HG03354 (cell line): ENCODE measurements around the gene MYRIP.
"Not testable (repeated sequence)": the region's sequence is repeated elsewhere in the genome, so short reads cannot be mapped to it uniquely, and the experiment has no call there.

Source experiments
- ATAC-seq: cut with Tn5 transposase; IDR thresholded peaks from one replicate; pipeline ENCODE4 v1.9.1; 2021; ENCODE audit warnings: mild to moderate bottlenecking; ENCODE audit not compliant: unreplicated experiment, poor library complexity, severe bottlenecking

Gene MYRIP

GRCh38 chr3:40070816-40071215 lies 261.4 kb downstream of the MYRIP start:
- no peak for ATAC-seq

DNA sequence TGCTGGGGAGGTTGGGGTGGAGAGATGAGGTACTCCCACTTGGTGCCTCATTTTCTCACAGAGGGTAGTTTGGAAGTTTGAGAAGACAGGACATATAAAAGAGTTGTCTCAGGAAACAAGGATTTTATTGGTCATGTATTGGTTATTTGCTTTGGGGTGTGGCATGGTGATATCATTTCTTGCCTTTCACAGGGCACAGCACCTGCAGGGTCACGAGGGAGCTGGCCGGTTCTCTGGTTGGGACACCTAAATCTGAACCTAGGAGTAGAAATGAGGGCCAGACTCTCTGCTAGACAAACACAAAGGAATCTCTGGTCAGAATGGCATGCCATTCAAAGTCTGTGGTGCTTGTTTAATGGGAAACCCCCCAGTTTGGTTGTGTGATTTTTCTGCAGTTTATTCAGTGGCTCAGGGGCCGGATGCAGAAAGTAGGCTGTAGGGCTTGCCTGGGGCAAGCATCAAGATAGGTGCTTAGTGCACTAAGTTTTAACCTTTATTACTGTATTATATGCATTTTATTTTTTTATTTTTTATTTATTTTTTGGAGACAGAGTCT lies 262.4 kb downstream of the MYRIP start:
- no peak for ATAC-seq

DNA sequence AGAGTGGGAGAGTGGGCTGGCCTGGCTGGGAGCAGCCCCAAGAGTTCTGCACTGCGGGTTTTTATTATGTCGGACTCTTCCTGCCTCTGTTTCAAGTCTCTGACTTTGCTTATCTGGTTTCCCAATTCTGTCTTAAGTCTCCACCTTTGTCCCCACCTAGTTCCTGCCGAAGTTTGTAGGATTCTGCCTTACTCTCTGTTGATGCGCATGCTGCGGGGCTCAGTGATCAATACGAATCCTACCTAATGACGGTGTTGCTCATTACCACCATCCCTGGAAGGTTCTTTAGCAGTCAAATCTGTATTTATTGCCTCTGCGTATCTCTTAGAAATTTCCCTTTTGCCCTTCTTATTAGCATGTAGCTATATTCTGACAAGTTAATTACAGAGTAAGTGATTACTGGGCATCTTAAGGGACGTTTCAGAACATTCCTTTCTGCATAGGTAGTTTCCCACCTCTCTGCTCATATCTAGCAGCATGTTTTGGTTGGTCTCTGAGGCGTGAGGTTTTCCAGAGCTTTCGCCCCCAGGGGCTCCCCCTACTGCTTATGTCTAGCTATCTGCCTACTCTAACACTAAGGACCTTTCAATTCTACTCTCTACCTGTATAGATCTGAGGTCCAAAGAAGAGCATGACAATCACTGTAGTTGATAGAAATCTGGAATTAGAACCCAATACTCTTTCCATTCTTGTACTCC lies 264.1 kb downstream of the MYRIP start:
- ATAC-seq: no peak

GRCh38 chr3:40077139-40077538 lies 267.7 kb downstream of the MYRIP start:
- not testable (repeated sequence) for ATAC-seq

DNA sequence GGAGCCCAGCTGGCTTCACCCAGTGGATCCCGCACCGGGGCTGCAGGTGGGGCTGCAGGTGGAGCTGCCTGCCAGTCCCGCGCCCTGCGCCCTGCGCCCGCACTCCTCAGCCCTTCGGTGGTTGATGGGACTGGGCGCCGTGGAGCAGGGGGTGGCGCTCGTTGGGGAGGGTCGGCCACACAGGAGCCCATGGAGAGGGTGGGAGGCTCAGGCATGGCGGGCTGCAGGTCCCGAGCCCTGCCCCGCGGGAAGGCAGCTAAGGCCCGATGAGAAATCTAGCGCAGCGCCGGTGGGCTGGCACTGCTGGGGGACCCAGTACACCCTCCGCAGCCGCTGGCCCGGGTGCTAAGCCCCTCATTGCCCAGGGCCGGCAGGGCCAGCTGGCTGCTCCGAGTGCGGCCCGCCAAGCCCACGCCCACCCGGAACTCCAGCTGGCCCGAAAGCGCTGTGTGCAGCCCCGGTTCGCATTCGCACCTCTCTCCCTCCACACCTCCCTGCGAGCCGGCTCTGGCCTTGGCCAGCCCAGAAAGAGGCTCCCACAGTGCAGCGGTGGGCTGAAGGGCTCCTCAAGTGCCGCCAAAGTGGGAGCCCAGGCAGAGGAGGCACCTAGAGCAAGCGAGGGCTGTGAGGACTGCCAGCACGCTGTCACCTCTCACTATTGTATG lies 268.6 kb downstream of the MYRIP start:
- not testable (repeated sequence) for ATAC-seq

GRCh38 chr3:40078590-40078989 lies 269.2 kb downstream of the MYRIP start:
- no peak for ATAC-seq

- ATAC-seq: no peak
These were observed 269.9 kb downstream of the MYRIP start for GRCh38 chr3:40079203-40079846.

DNA sequence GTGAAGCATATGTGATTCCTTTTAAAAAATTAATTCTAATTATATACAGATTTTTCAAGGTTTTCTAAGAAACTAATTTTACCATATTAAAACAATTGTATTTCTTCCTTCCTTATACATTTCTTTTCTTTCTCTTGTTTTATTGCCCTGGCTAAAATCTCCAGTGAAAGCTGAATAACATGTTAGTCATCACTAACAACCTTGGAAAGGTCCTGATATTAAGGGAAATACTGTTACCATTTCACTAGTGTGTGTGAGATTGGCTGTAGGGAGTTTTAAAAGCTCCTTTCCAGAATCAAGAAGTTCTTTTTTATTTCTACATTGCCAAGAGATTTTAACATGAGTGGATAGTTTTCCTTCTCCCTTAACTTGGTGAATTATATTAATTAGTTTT lies 270.4 kb downstream of the MYRIP start:
- ATAC-seq: no peak

- ATAC-seq: no peak
These were observed 273.7 kb downstream of the MYRIP start for GRCh38 chr3:40083066-40083465.

DNA sequence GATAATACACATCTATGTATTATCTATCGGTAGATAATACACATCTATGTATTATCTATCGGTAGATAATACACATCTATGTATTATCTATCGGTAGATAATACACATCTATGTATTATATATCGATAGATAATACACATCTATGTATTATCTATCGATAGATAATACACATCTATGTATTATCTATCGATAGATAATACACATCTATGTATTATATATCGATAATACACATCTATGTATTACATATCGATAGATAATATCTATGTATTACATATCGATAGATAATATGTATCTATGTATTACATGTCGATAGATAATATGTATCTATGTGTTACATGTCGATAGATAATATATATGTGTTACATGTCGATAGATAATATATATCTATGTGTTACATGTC lies 275.0 kb downstream of the MYRIP start:
- not testable (repeated sequence) for ATAC-seq

DNA sequence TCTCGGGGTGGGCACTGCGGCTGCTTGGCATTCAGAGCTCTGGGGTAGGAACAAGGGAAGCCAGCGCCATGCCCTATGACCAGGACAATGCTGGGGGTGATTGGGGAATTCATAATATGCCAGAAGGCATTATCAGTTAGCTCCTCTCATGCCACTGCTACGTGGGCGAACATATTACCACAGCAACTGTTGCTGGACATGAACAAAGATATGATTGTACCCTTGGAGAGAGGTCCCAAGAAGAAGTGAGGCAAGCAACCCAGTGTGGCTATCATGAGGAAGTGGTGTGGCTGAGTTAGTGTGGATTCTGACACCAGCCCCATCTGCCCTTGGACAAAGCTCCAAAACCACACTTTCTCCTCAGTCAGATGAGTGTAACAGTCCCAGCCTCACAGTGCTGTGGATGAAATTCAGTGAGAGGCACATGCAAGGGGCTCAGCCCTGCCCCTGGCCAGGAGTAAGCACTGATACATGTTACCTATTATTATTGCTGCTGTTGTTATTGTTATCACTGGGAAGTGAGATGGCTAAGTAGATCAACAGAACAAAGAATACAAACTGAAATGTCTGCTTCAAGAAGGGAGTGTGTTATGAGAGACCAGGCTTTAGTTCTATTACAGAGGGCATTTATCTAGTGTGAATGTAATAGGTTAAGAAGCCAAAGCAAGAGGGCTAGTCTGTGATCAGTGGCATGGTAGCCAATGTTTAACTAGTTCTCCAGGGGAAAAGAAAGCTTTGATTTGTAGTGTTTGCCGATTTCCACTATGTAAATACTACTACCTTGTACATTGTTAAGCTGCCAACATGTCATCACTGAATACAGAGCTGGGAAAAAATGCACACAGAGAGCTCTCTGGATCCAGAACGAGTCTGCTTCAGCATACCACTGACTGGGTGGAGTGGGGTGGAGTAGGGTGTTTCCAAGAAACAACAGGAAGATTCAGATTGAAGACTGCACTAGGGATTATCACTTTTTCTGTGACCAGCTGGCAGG lies 277.8 kb downstream of the MYRIP start:
- ATAC-seq: no peak

GRCh38 chr3:40088527-40089170 lies 279.2 kb downstream of the MYRIP start:
- no peak for ATAC-seq

DNA sequence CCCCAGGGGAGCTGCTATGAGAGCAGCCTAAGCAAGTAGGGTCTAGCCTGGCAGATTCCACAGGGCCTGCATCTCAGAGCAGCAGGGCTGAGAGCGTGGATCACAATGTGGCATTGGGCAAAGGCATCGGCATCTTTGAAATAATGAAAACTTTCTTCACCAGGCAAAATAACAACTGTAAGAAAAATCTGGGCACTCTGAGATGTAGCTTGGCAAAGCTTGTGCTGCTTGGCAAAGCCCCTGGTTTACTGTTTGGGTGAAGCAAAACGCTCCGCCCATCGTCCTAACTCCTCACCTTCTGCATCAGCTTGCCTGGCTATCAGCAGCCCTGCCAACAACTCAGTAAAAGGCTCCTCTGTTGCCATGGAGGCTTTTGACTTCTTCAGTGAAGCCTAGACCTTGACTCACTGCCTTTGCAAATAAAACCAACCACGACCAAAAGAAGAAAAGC lies 287.3 kb downstream of the MYRIP start:
- no peak for ATAC-seq

GRCh38 chr3:40097131-40098117 lies 288.0 kb downstream of the MYRIP start:
- no peak for ATAC-seq

- ATAC-seq: no peak
These were observed 288.9 kb downstream of the MYRIP start for GRCh38 chr3:40098261-40098759.

GRCh38 chr3:40099871-40100270 lies 290.5 kb downstream of the MYRIP start:
- no peak for ATAC-seq

- no peak for ATAC-seq
These were observed 292.8 kb downstream of the MYRIP start for GRCh38 chr3:40102182-40102581.

- no peak for ATAC-seq
These were observed 294.4 kb downstream of the MYRIP start for GRCh38 chr3:40103829-40104228.
